Hepatocyte (in vitro differentiated cells): ENCODE results near the gene FBN1. TPM values are rescaled to one million over a fixed set of nuclear protein-coding genes. Genes with fewer than 3 reads are reported as not detected.

Experiments used
- DNase-seq: peaks from one replicate; pipeline ENCODE4 v3.0.0-alpha.2; 2016; ENCODE audit warnings: low spot score
- H2AFZ ChIP-seq: fragments of 200-600 bp; sonication (generic); 2 replicates; pipeline ENCODE4 v1.6.0; 2016; ENCODE audit warnings: antibody characterized with exemption, mild to moderate bottlenecking
- H3K27ac ChIP-seq: fragments of 200-600 bp; sonication (generic); 2 replicates; pipeline ENCODE4 v1.5.1; 2016; ENCODE audit warnings: mild to moderate bottlenecking
- H3K27me3 ChIP-seq: fragments of 200-600 bp; sonication (generic); 2 replicates; pipeline ENCODE4 v1.6.1; 2016
- H3K36me3 ChIP-seq: fragments of 200-600 bp; sonication (generic); replicated peaks from 2 replicates; pipeline ENCODE4 v1.5.1; 2016; ENCODE audit warnings: low read depth; ENCODE audit not compliant: insufficient read depth
- H3K4me1 ChIP-seq: fragments of 200-600 bp; sonication (generic); 2 replicates; pipeline ENCODE4 v1.5.1; 2016; ENCODE audit warnings: mild to moderate bottlenecking, moderate library complexity; ENCODE audit not compliant: insufficient read depth
- H3K4me2 ChIP-seq: fragments of 200-600 bp; sonication (generic); 2 replicates; pipeline ENCODE4 v1.6.0; 2016
- H3K4me3 ChIP-seq: fragments of 200-600 bp; sonication (generic); 2 replicates; pipeline ENCODE4 v1.5.1; 2016; ENCODE audit warnings: mild to moderate bottlenecking
- H3K79me2 ChIP-seq: fragments of 200-600 bp; sonication (generic); 2 replicates; pipeline ENCODE4 v1.6.0; 2017; ENCODE audit warnings: mild to moderate bottlenecking
- H3K9me2 ChIP-seq: fragments of 200-600 bp; sonication (generic); replicated peaks from 2 replicates; pipeline ENCODE4 v1.6.0; 2017; ENCODE audit warnings: mild to moderate bottlenecking; ENCODE audit not compliant: insufficient read depth
- H3K9me3 ChIP-seq: fragments of 200-600 bp; sonication (generic); 2 replicates; pipeline ENCODE4 v1.5.1; 2016; ENCODE audit warnings: low read depth, mild to moderate bottlenecking
- H4K20me1 ChIP-seq: fragments of 200-600 bp; sonication (generic); 2 replicates; pipeline ENCODE4 v1.6.0; 2016; ENCODE audit warnings: mild to moderate bottlenecking; ENCODE audit not compliant: insufficient read depth, poor library complexity, severe bottlenecking
- CTCF ChIP-seq: fragments of 200-600 bp; sonication (generic); IDR thresholded peaks from 2 replicates; pipeline ENCODE4 v1.5.1; 2016; ENCODE audit warnings: antibody characterized with exemption, mild to moderate bottlenecking; ENCODE audit not compliant: poor library complexity
- EZH2 ChIP-seq: fragments of 200-600 bp; sonication (generic); IDR thresholded peaks from 2 replicates; pipeline ENCODE4 v1.6.1; 2016; ENCODE audit warnings: antibody characterized with exemption, mild to moderate bottlenecking, borderline replicate concordance
- EZH2phosphoT487 ChIP-seq: fragments of 200-600 bp; sonication (generic); IDR thresholded peaks from one replicate; pipeline ENCODE4 v1.6.1; 2018; ENCODE audit warnings: antibody characterized with exemption, mild to moderate bottlenecking, low read depth, moderate library complexity; ENCODE audit not compliant: unreplicated experiment, severe bottlenecking
- WGBS: methylation state at CpG from one replicate; pipeline ENCODE4 v1.1.6; 2016; ENCODE audit warnings: low lambda C conversion rate; ENCODE audit errors: missing lambda C conversion rate; 5-methylcytosine and 5-hydroxymethylcytosine counted together
- polyA plus RNA-seq: library from polyadenylated mRNA; unstranded; fragments of >200 nt; fragmentation: Nextera tagmentation; extraction: Ambion mirVana; gene quantifications from 2 replicates; pipeline ENCODE4 v1.2.1, GENCODE V29; 2016
- total RNA-seq: library from RNA; depleted of rRNA; stranded (reverse); fragments of >200 nt; gene quantifications from 2 replicates; pipeline ENCODE4 v1.2.3, GENCODE V29; 2014

The FBN1 gene
- total and polyA plus RNA-seq, 2 experiments from 2014 or later, result 76.6 to 199 TPM

- Histone ChIP-seq H3K36me3 (no peaks in the 10 kb centered on the region), H3K27me3 (no peaks in the 10 kb centered on the region), H3K9me2 (no peaks in the 10 kb centered on the region), H2AFZ (no peak overlapping the region), H3K4me1 (no peaks in the 10 kb centered on the region), H3K79me2 (no peaks in the 10 kb centered on the region), H3K27ac (no peak overlapping the region), H4K20me1 (no peaks in the 10 kb centered on the region), H3K9me3 (no peaks in the 10 kb centered on the region), H3K4me2 (no peak overlapping the region), H3K4me3 (no peak overlapping the region)
- TF ChIP-seq EZH2phosphoT487, result no peak
- TF ChIP-seq EZH2, result no peak
- no peak for TF ChIP-seq CTCF
- WGBS, result 100% methylated on average over 1 of the region's 1 CpG
- no peak for DNase-seq
Observed at GRCh38 chr15:48406911-48407310, 238.6 kb downstream of the FBN1 start.

GRCh38 chr15:48406266-48406891 lies 239.1 kb downstream of the FBN1 start:
- no peak overlapping the region for H3K4me3 ChIP-seq
- no peaks in the 10 kb centered on the region for H3K27me3 ChIP-seq
- no peak overlapping the region for H2AFZ ChIP-seq
- no peaks in the 10 kb centered on the region for H3K4me1 ChIP-seq
- H3K79me2 ChIP-seq, result no peaks in the 10 kb centered on the region
- no peaks in the 10 kb centered on the region for H3K9me2 ChIP-seq
- H3K9me3 ChIP-seq, result no peaks in the 10 kb centered on the region
- no peak overlapping the region for H3K4me2 ChIP-seq
- 88% methylated on average over 8 of the region's 8 CpGs for WGBS
- no peak for DNase-seq
- TF ChIP-seq EZH2 (no peak), EZH2phosphoT487 (no peak), CTCF (no peak)
- H4K20me1 ChIP-seq, result no peaks in the 10 kb centered on the region
- H3K27ac ChIP-seq, result no peak overlapping the region
- H3K36me3 ChIP-seq, result no peaks in the 10 kb centered on the region

GRCh38 chr15:48402427-48403177 lies 242.9 kb downstream of the FBN1 start:
- Histone ChIP-seq H3K4me2 (no peak overlapping the region), H3K9me3 (no peaks in the 10 kb centered on the region), H3K4me1 (no peaks in the 10 kb centered on the region), H3K27ac (no peak overlapping the region), H2AFZ (no peak overlapping the region), H3K4me3 (no peak overlapping the region), H3K27me3 (no peaks in the 10 kb centered on the region), H3K79me2 (no peaks in the 10 kb centered on the region), H3K36me3 (no peaks in the 10 kb centered on the region), H3K9me2 (no peaks in the 10 kb centered on the region), H4K20me1 (no peaks in the 10 kb centered on the region)
- no peak for DNase-seq
- no peak for TF ChIP-seq CTCF
- no peak for TF ChIP-seq EZH2phosphoT487
- TF ChIP-seq EZH2, result no peak
- WGBS, result 64% methylated on average over 6 of the region's 6 CpGs
